ENCODE measurements around the gene CNTNAP2. TPM values are rescaled to one million over a fixed set of nuclear protein-coding genes. Genes with fewer than 3 reads are reported as not detected.

Gene CNTNAP2
- total and polyA plus RNA-seq, 4 experiments from 2014 or later, result 0.19 to 0.50 (median 0.20) TPM; not detected in 1

- Histone ChIP-seq H3K27me3 (ENCODE audit: insufficient read depth, low read length) (no peaks in the 10 kb centered on the region), H3K4me1 (ENCODE audit: insufficient read depth, low read length) (no peaks in the 10 kb centered on the region), H3K9me3 (ENCODE audit: control insufficient read depth in 1 of 2, low read length in 2 of 2) (no peaks in the 10 kb centered on the region), H3K36me3 (ENCODE audit: insufficient read depth, low read length) (no peaks in the 10 kb centered on the region), H3K4me3 (ENCODE audit: low read length in 2 of 2) (no peak overlapping the region), H3K27ac (ENCODE audit: low read depth, low read length) (no peak overlapping the region)
- DNase-seq, result no peak
- peaks cover 0 to 7% (median 2%) of the 10 kb centered on the region in 8 donors for H3K9me3 Mint-ChIP-seq
- no peak overlapping the region for H3K4me3 Mint-ChIP-seq
- no peaks in the 10 kb centered on the region for H3K27me3 Mint-ChIP-seq
- no peaks in the 10 kb centered on the region for H3K4me1 Mint-ChIP-seq
- no peaks in the 10 kb centered on the region for H3K36me3 Mint-ChIP-seq
- CTCF ChIA-PET (ENCODE audit: partially characterized antibody), result no interaction called here
- intact Hi-C loops (cut with micrococcal nuclease), result no loop called here
- POLR2A ChIA-PET (ENCODE audit: partially characterized antibody), result no interaction called here
- no peak overlapping the region for H3K27ac Mint-ChIP-seq
Observed at GRCh38 chr7:146201945-146202344, 85.3 kb downstream of the CNTNAP2 start.

- H3K27me3 Mint-ChIP-seq, result no peaks in the 10 kb centered on the region
- POLR2A ChIA-PET (ENCODE audit: partially characterized antibody), result no interaction called here
- Histone ChIP-seq H3K36me3 (ENCODE audit: insufficient read depth, low read length) (no peaks in the 10 kb centered on the region), H3K4me3 (ENCODE audit: low read length in 2 of 2) (no peak overlapping the region), H3K9me3 (ENCODE audit: control insufficient read depth in 1 of 2, low read length in 2 of 2) (no peaks in the 10 kb centered on the region), H3K27me3 (ENCODE audit: insufficient read depth, low read length) (no peaks in the 10 kb centered on the region), H3K27ac (ENCODE audit: low read depth, low read length) (no peak overlapping the region), H3K4me1 (ENCODE audit: insufficient read depth, low read length) (no peaks in the 10 kb centered on the region)
- intact Hi-C loops (cut with micrococcal nuclease), result no loop called here
- no peak for DNase-seq
- CTCF ChIA-PET (ENCODE audit: partially characterized antibody), result no interaction called here
- H3K4me1 Mint-ChIP-seq, result no peaks in the 10 kb centered on the region
- H3K9me3 Mint-ChIP-seq, result peaks cover 0 to 2% (median 0%) of the 10 kb centered on the region in 8 donors
- H3K36me3 Mint-ChIP-seq, result no peaks in the 10 kb centered on the region
- no peak overlapping the region for H3K4me3 Mint-ChIP-seq
- no peak overlapping the region for H3K27ac Mint-ChIP-seq
Observed at GRCh38 chr7:146206270-146206669, 89.7 kb downstream of the CNTNAP2 start.

GRCh38 chr7:146208492-146208891, 91.9 kb downstream of the CNTNAP2 start:
- H3K27me3 Mint-ChIP-seq, result no peaks in the 10 kb centered on the region
- Histone ChIP-seq H3K36me3 (ENCODE audit: insufficient read depth, low read length) (no peaks in the 10 kb centered on the region), H3K27me3 (ENCODE audit: insufficient read depth, low read length) (no peaks in the 10 kb centered on the region), H3K4me1 (ENCODE audit: insufficient read depth, low read length) (no peaks in the 10 kb centered on the region), H3K4me3 (ENCODE audit: low read length in 2 of 2) (no peak overlapping the region), H3K9me3 (ENCODE audit: control insufficient read depth in 1 of 2, low read length in 2 of 2) (no peaks in the 10 kb centered on the region), H3K27ac (ENCODE audit: low read depth, low read length) (no peak overlapping the region)
- no peak for DNase-seq
- ChIA-PET CTCF (ENCODE audit: partially characterized antibody) (no interaction called here), POLR2A (ENCODE audit: partially characterized antibody) (no interaction called here)
- H3K4me3 Mint-ChIP-seq, result no peak overlapping the region
- H3K9me3 Mint-ChIP-seq, result peaks cover 0 to 2% (median 0%) of the 10 kb centered on the region in 8 donors
- H3K4me1 Mint-ChIP-seq, result no peaks in the 10 kb centered on the region
- no peak overlapping the region for H3K27ac Mint-ChIP-seq
- intact Hi-C loops (cut with micrococcal nuclease), result no loop called here
- no peaks in the 10 kb centered on the region for H3K36me3 Mint-ChIP-seq

- intact Hi-C loops (cut with micrococcal nuclease), result no loop called here
- H3K27me3 ChIP-seq (ENCODE audit: insufficient read depth, low read length), result no peaks in the 10 kb centered on the region
- no peaks in the 10 kb centered on the region for H3K36me3 Mint-ChIP-seq
- no peaks in the 10 kb centered on the region for H3K4me1 ChIP-seq (ENCODE audit: insufficient read depth, low read length)
- no peaks in the 10 kb centered on the region for H3K9me3 ChIP-seq (ENCODE audit: control insufficient read depth in 1 of 2, low read length in 2 of 2)
- H3K36me3 ChIP-seq (ENCODE audit: insufficient read depth, low read length), result no peaks in the 10 kb centered on the region
- DNase-seq, result no peak
- CTCF ChIA-PET (ENCODE audit: partially characterized antibody), result no interaction called here
- H3K4me3 Mint-ChIP-seq, result no peak overlapping the region
- POLR2A ChIA-PET (ENCODE audit: partially characterized antibody), result no interaction called here
- H3K4me3 ChIP-seq (ENCODE audit: low read length in 2 of 2), result no peak overlapping the region
- H3K27ac Mint-ChIP-seq, result no peak overlapping the region
- peaks cover 0 to 7% (median 5%) of the 10 kb centered on the region in 8 donors for H3K9me3 Mint-ChIP-seq
- no peak overlapping the region for H3K27ac ChIP-seq (ENCODE audit: low read depth, low read length)
- H3K4me1 Mint-ChIP-seq, result no peaks in the 10 kb centered on the region
- H3K27me3 Mint-ChIP-seq, result no peaks in the 10 kb centered on the region
Observed at GRCh38 chr7:146214842-146215241, 98.2 kb downstream of the CNTNAP2 start.

- ChIA-PET POLR2A (ENCODE audit: partially characterized antibody) (no interaction called here), CTCF (ENCODE audit: partially characterized antibody) (no interaction called here)
- H3K9me3 Mint-ChIP-seq, result peaks cover 0 to 7% (median 5%) of the 10 kb centered on the region in 8 donors
- no peak overlapping the region for H3K27ac Mint-ChIP-seq
- no peaks in the 10 kb centered on the region for H3K4me1 Mint-ChIP-seq
- no peaks in the 10 kb centered on the region for H3K36me3 ChIP-seq (ENCODE audit: insufficient read depth, low read length)
- no peak overlapping the region for H3K27ac ChIP-seq (ENCODE audit: low read depth, low read length)
- H3K4me1 ChIP-seq (ENCODE audit: insufficient read depth, low read length), result no peaks in the 10 kb centered on the region
- no peak overlapping the region for H3K4me3 Mint-ChIP-seq
- H3K4me3 ChIP-seq (ENCODE audit: low read length in 2 of 2), result no peak overlapping the region
- H3K27me3 ChIP-seq (ENCODE audit: insufficient read depth, low read length), result no peaks in the 10 kb centered on the region
- H3K9me3 ChIP-seq (ENCODE audit: control insufficient read depth in 1 of 2, low read length in 2 of 2), result no peaks in the 10 kb centered on the region
- H3K36me3 Mint-ChIP-seq, result no peaks in the 10 kb centered on the region
- no peak for DNase-seq
- intact Hi-C loops (cut with micrococcal nuclease), result no loop called here
- H3K27me3 Mint-ChIP-seq, result no peaks in the 10 kb centered on the region
Observed at GRCh38 chr7:146216396-146217041, 99.9 kb downstream of the CNTNAP2 start.

- ChIA-PET CTCF (ENCODE audit: partially characterized antibody) (no interaction called here), POLR2A (ENCODE audit: partially characterized antibody) (no interaction called here)
- H3K4me3 ChIP-seq (ENCODE audit: low read length in 2 of 2), result no peak overlapping the region
Observed at GRCh38 chr7:146223851-146224250, 107.2 kb downstream of the CNTNAP2 start.

GRCh38 chr7:146232604-146233003, 116.0 kb downstream of the CNTNAP2 start:
- Mint-ChIP-seq H3K36me3 (no peaks in the 10 kb centered on the region), H3K27ac (no peak overlapping the region), H3K4me3 (no peak overlapping the region), H3K4me1 (no peaks in the 10 kb centered on the region), H3K27me3 (no peaks in the 10 kb centered on the region), H3K9me3 (peaks cover 0 to 6% (median under 1%) of the 10 kb centered on the region in 8 donors)
- ChIA-PET CTCF (ENCODE audit: partially characterized antibody) (no interaction called here), POLR2A (ENCODE audit: partially characterized antibody) (no interaction called here)
- Histone ChIP-seq H3K27ac (ENCODE audit: low read depth, low read length) (no peak overlapping the region), H3K27me3 (ENCODE audit: insufficient read depth, low read length) (no peaks in the 10 kb centered on the region), H3K36me3 (ENCODE audit: insufficient read depth, low read length) (no peaks in the 10 kb centered on the region), H3K4me3 (ENCODE audit: low read length in 2 of 2) (no peak overlapping the region), H3K4me1 (ENCODE audit: insufficient read depth, low read length) (no peaks in the 10 kb centered on the region), H3K9me3 (ENCODE audit: control insufficient read depth in 1 of 2, low read length in 2 of 2) (no peaks in the 10 kb centered on the region)
- no peak for DNase-seq
- intact Hi-C loops (cut with micrococcal nuclease), result no loop called here

More at GRCh38 chr7:146223851-146224250, 107.2 kb downstream of the CNTNAP2 start:
- no peaks in the 10 kb centered on the region for H3K36me3 ChIP-seq (ENCODE audit: insufficient read depth, low read length)
- Mint-ChIP-seq H3K36me3 (no peaks in the 10 kb centered on the region), H3K27ac (no peak overlapping the region), H3K27me3 (no peaks in the 10 kb centered on the region), H3K9me3 (peaks cover 0 to 9% (median 3%) of the 10 kb centered on the region in 8 donors), H3K4me1 (no peaks in the 10 kb centered on the region), H3K4me3 (no peak overlapping the region)
- H3K27ac ChIP-seq (ENCODE audit: low read depth, low read length), result no peak overlapping the region
- H3K4me1 ChIP-seq (ENCODE audit: insufficient read depth, low read length), result no peaks in the 10 kb centered on the region
- intact Hi-C loops (cut with micrococcal nuclease), result no loop called here
- DNase-seq, result no peak
- no peaks in the 10 kb centered on the region for H3K27me3 ChIP-seq (ENCODE audit: insufficient read depth, low read length)
- H3K9me3 ChIP-seq (ENCODE audit: control insufficient read depth in 1 of 2, low read length in 2 of 2), result no peaks in the 10 kb centered on the region

- ChIA-PET CTCF (ENCODE audit: partially characterized antibody) (no interaction called here), POLR2A (ENCODE audit: partially characterized antibody) (no interaction called here)
Observed at GRCh38 chr7:146235195-146235594, 118.6 kb downstream of the CNTNAP2 start.

More at GRCh38 chr7:146235195-146235594, 118.6 kb downstream of the CNTNAP2 start:
- Mint-ChIP-seq H3K27me3 (no peaks in the 10 kb centered on the region), H3K4me1 (no peaks in the 10 kb centered on the region), H3K9me3 (peaks cover 0 to 9% (median 0%) of the 10 kb centered on the region in 8 donors), H3K27ac (no peak overlapping the region), H3K4me3 (no peak overlapping the region), H3K36me3 (no peaks in the 10 kb centered on the region)
- H3K9me3 ChIP-seq (ENCODE audit: control insufficient read depth in 1 of 2, low read length in 2 of 2), result no peaks in the 10 kb centered on the region
- no peaks in the 10 kb centered on the region for H3K36me3 ChIP-seq (ENCODE audit: insufficient read depth, low read length)
- H3K4me3 ChIP-seq (ENCODE audit: low read length in 2 of 2), result no peak overlapping the region
- no peak overlapping the region for H3K27ac ChIP-seq (ENCODE audit: low read depth, low read length)
- no peaks in the 10 kb centered on the region for H3K27me3 ChIP-seq (ENCODE audit: insufficient read depth, low read length)
- no peaks in the 10 kb centered on the region for H3K4me1 ChIP-seq (ENCODE audit: insufficient read depth, low read length)
- no peak for DNase-seq
- intact Hi-C loops (cut with micrococcal nuclease), result no loop called here
